A549 (cell line): Measurements from ENCODE around the gene BNC2. TPM values are rescaled to one million over a fixed set of nuclear protein-coding genes. Genes with fewer than 3 reads are reported as not detected.

Source experiments
- ATAC-seq, 2 experiments: fragments of 200-7000 bp in 1 of 2; fragments of >200 bp in 1 of 2; cut with Nextera tagmentation in 1 of 2; cut with Tn5 transposase in 1 of 2; 3 replicates each; pipeline versions ENCODE4 v1.8.0 to v1.9.1; 2018 to 2020; ENCODE audit warnings: mild to moderate bottlenecking in 1 of 2, moderate library complexity in 1 of 2
- CTCF ChIA-PET: fragments of 300-600 bp; sonication (Branson Sonifier 250); formaldehyde crosslinking; extraction: SDS; loops from one replicate; lab custom pipeline; 2021; ENCODE audit warnings: antibody characterized with exemption, inconsistent platforms; lab: Yijun Ruan, JAX
- POLR2A ChIA-PET: fragments of 350-600 bp; formaldehyde crosslinking; extraction: SDS; loops from one replicate; lab custom pipeline; 2021; ENCODE audit warnings: antibody characterized with exemption, inconsistent platforms; lab: Yijun Ruan, JAX
- DNase-seq, 2 experiments: peaks; one replicate each; pipeline versions ENCODE4 v3.0.0 to v3.0.0-alpha.2; 2011 to 2016; ENCODE audit warnings: low read depth in 1 of 2, low spot score in 1 of 2
- FAIRE-seq: peaks from 2 replicates; lab custom pipeline; 2011; peaks lifted over from hg19 to GRCh38; lab: Jason Lieb, UNC
- H3K27ac ChIP-seq, 2 experiments: fragments of >200 bp; sonication (Bioruptor Twin); formaldehyde crosslinking; 3 replicates each; pipeline ENCODE4 v1.5.1; 2016 to 2017
- H3K4me1 ChIP-seq: fragments of >200 bp; sonication (Bioruptor Twin); formaldehyde crosslinking; 3 replicates; pipeline ENCODE4 v1.6.1; 2016
- H3K4me2 ChIP-seq: fragments of >200 bp; sonication (Bioruptor Twin); formaldehyde crosslinking; 3 replicates; pipeline ENCODE4 v1.6.1; 2016
- H3K4me3 ChIP-seq: fragments of >200 bp; sonication (Bioruptor Twin); formaldehyde crosslinking; 3 replicates; pipeline ENCODE4 v1.5.1; 2016
- H3K9me3 ChIP-seq: fragments of >200 bp; sonication (Bioruptor Twin); formaldehyde crosslinking; 3 replicates; pipeline ENCODE4 v1.6.1; 2016
- ATOH8 ChIP-seq: fragments of 250-450 bp; sonication (Bioruptor Pico); IDR thresholded peaks from 2 replicates; pipeline ENCODE4 v1.5.0; 2020; ENCODE audit warnings: low read depth, mild to moderate bottlenecking, moderate library complexity
- CBX8 ChIP-seq: fragments of 200-600 bp; sonication (generic); IDR thresholded peaks from 2 replicates; pipeline ENCODE4 v1.6.1; 2016
- CEBPB ChIP-seq, 2 experiments: fragments of >200 bp in 1 of 2; sonication (Bioruptor Twin) in 1 of 2; formaldehyde crosslinking in 1 of 2; IDR thresholded peaks; 2 replicates each; pipeline ENCODE4 v1.6.1; 2012 to 2016
- CHD4 ChIP-seq: fragments of 200-600 bp; sonication (generic); IDR thresholded peaks from 2 replicates; pipeline ENCODE4 v1.6.1; 2016; ENCODE audit warnings: antibody characterized with exemption, mild to moderate bottlenecking, borderline replicate concordance
- EHMT2 ChIP-seq: fragments of 200-600 bp; sonication (generic); IDR thresholded peaks from 2 replicates; pipeline ENCODE4 v1.6.1; 2016; ENCODE audit warnings: antibody characterized with exemption, low read depth, mild to moderate bottlenecking, moderate library complexity
- ESRRA ChIP-seq: fragments of 150-350 bp; IDR thresholded peaks from 2 replicates; pipeline ENCODE4 v1.6.1; 2014; ENCODE audit warnings: mild to moderate bottlenecking, low read length, borderline replicate concordance
- FOSL2 ChIP-seq, 2 experiments: fragments of 450-650 bp in 1 of 2; fragments of >200 bp in 1 of 2; sonication (Bioruptor Twin) in 1 of 2; formaldehyde crosslinking; IDR thresholded peaks; 2 replicates each; pipeline versions ENCODE4 v1.5.0 to v1.6.1; 2016 to 2020; ENCODE audit warnings: mild to moderate bottlenecking in 1 of 2, moderate library complexity in 1 of 2
- HOXA7 ChIP-seq: fragments of 250-450 bp; sonication (Bioruptor Pico); IDR thresholded peaks from 2 replicates; pipeline ENCODE4 v1.5.0; 2020; ENCODE audit warnings: mild to moderate bottlenecking, moderate library complexity
- HOXB5 ChIP-seq: fragments of 250-450 bp; sonication (Bioruptor Pico); IDR thresholded peaks from 2 replicates; pipeline ENCODE4 v1.5.0; 2020; ENCODE audit warnings: mild to moderate bottlenecking, moderate library complexity
- JUNB ChIP-seq: fragments of >200 bp; sonication (Bioruptor Twin); formaldehyde crosslinking; IDR thresholded peaks from 2 replicates; pipeline ENCODE4 v1.6.1; 2016
- MYC ChIP-seq: IDR thresholded peaks from 2 replicates; pipeline ENCODE4 v1.6.1; 2012; ENCODE audit warnings: mild to moderate bottlenecking, inconsistent platforms, low read length, improper control_type of control experiment, borderline replicate concordance
- NFE2L2 ChIP-seq: fragments of 150-350 bp; conservative IDR thresholded peaks from 2 replicates; pipeline ENCODE4 v1.6.1; 2014; ENCODE audit warnings: low read length
- PBX3 ChIP-seq: IDR thresholded peaks from 2 replicates; pipeline ENCODE4 v1.6.1; 2012
- RAD21 ChIP-seq, 2 experiments: fragments of >200 bp in 1 of 2; sonication (Bioruptor Twin) in 1 of 2; formaldehyde crosslinking in 1 of 2; IDR thresholded peaks in 1 of 2; conservative IDR thresholded peaks in 1 of 2; 2 replicates in 1 of 2; 3 replicates in 1 of 2; pipeline ENCODE4 v1.6.1; 2012 to 2018; ENCODE audit warnings: inconsistent platforms in 1 of 2
- RCOR1 ChIP-seq: fragments of 150-350 bp; IDR thresholded peaks from 2 replicates; pipeline ENCODE4 v1.6.1; 2014; ENCODE audit warnings: antibody characterized with exemption, low read length, low read depth
- RFX5 ChIP-seq: fragments of 450-650 bp; IDR thresholded peaks from 2 replicates; pipeline ENCODE4 v1.7.1; 2014; ENCODE audit warnings: antibody characterized with exemption, mild to moderate bottlenecking, moderate library complexity
- ZNF302 ChIP-seq: fragments of 250-450 bp; sonication (Bioruptor Pico); IDR thresholded peaks from 2 replicates; pipeline ENCODE4 v1.9.0; 2021; ENCODE audit warnings: inconsistent platforms, mild to moderate bottlenecking, moderate library complexity
- ZSCAN20 ChIP-seq: fragments of 250-450 bp; sonication (Bioruptor Pico); IDR thresholded peaks from 2 replicates; pipeline ENCODE4 v1.8.0; 2022; ENCODE audit warnings: mild to moderate bottlenecking, moderate library complexity
- WGBS: methylation state at CpG from one replicate; pipeline ENCODE4 v1.1.6; 2017; ENCODE audit errors: missing lambda C conversion rate; 5-methylcytosine and 5-hydroxymethylcytosine counted together
- polyA plus RNA-seq, 4 experiments: library from polyadenylated mRNA; depleted of rRNA in 3 of 4; stranded (reverse); fragments of >200 nt; fragmentation: RNase III in 1 of 4; extraction: RNeasy Plus Mini Kit Qiagen cat#74134 plus additional on column Dnase treatment in 1 of 4; gene quantifications; 2 replicates in 3 of 4; 3 replicates in 1 of 4; pipeline ENCODE4 v1.2.3, GENCODE V29; 2011 to 2017
- TF ChIP-seq, protein P1 (sequence below): fragments of 250-450 bp; sonication (Bioruptor Pico); IDR thresholded peaks from 2 replicates; pipeline ENCODE4 v1.5.0; 2021; ENCODE audit warnings: mild to moderate bottlenecking, moderate library complexity, borderline replicate concordance
- TF ChIP-seq, protein P2 (sequence below): IDR thresholded peaks from 2 replicates; pipeline ENCODE4 v1.6.1; 2012; ENCODE audit warnings: low read depth, borderline replicate concordance

BNC2 gene
- polyA plus RNA-seq, 2 of the 4 experiments (the other 2 are of a cell fraction) = 6.2 to 7.5 TPM

GRCh38 chr9:16571127-16571802, 299.2 kb downstream of the BNC2 start:
- Histone ChIP-seq H3K4me3 (no peak overlapping the region), H3K27ac (peak overlapping the region; percentile 9 to 56; a peak in 3 of 6 replicates), H3K9me3 (no peaks in the 10 kb centered on the region), H3K4me2 (peak overlapping the region; percentile 64), H3K4me1 (peaks cover 28% of the 10 kb centered on the region)
- ChIA-PET CTCF (interaction anchor here (0.7 kb wide), 1 partner anchor 9 kb away, joined by 3 read pairs; no protein-coding TSS in a partner anchor), POLR2A (no interaction called here)
- TF ChIP-seq FOSL2 (IDR thresholded peaks at IDR 0.05) (no peak), FOSL2 (CRISPR knock-in tag; IDR thresholded peaks at IDR 0.05) (no peak), RFX5 (no peak), ATOH8 (CRISPR knock-in tag) (no peak), PBX3 (no peak), EHMT2 (no peak), CHD4 (no peak), ZSCAN20 (CRISPR knock-in tag) (no peak), MYC (no peak), ZNF302 (CRISPR knock-in tag) (no peak), JUNB (no peak), CEBPB (IDR thresholded peaks at IDR 0.05) (no peak), HOXB5 (CRISPR knock-in tag) (no peak), NFE2L2 (no peak), HOXA7 (CRISPR knock-in tag) (no peak), ESRRA (no peak)
- TF ChIP-seq, protein P1, sequence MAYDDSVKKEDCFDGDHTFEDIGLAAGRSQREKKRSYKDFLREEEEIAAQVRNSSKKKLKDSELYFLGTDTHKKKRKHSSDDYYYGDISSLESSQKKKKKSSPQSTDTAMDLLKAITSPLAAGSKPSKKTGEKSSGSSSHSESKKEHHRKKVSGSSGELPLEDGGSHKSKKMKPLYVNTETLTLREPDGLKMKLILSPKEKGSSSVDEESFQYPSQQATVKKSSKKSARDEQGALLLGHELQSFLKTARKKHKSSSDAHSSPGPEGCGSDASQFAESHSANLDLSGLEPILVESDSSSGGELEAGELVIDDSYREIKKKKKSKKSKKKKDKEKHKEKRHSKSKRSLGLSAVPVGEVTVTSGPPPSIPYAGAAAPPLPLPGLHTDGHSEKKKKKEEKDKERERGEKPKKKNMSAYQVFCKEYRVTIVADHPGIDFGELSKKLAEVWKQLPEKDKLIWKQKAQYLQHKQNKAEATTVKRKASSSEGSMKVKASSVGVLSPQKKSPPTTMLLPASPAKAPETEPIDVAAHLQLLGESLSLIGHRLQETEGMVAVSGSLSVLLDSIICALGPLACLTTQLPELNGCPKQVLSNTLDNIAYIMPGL = no peak
- TF ChIP-seq, protein P2, sequence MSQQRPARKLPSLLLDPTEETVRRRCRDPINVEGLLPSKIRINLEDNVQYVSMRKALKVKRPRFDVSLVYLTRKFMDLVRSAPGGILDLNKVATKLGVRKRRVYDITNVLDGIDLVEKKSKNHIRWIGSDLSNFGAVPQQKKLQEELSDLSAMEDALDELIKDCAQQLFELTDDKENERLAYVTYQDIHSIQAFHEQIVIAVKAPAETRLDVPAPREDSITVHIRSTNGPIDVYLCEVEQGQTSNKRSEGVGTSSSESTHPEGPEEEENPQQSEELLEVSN = no peak
- DNase-seq (no peak), ATAC-seq (no peak), FAIRE-seq (peak; percentile 65)
- 84% methylated on average over 7 of the region's 7 CpGs for WGBS

- POLR2A ChIA-PET = no interaction called here
- Histone ChIP-seq H3K27ac (no peak overlapping the region), H3K4me1 (no peaks in the 10 kb centered on the region), H3K4me2 (no peak overlapping the region), H3K4me3 (no peak overlapping the region), H3K9me3 (no peaks in the 10 kb centered on the region)
- ATAC-seq (no peak), FAIRE-seq (no peak), DNase-seq (no peak)
- WGBS = 90% methylated on average over 2 of the region's 2 CpGs
- TF ChIP-seq RAD21 (conservative IDR thresholded peaks at IDR 0.05 in 1 of 2, IDR thresholded peaks at IDR 0.05 in 1 of 2) (no peak), CBX8 (no peak), JUNB (no peak), RCOR1 (no peak)
- CTCF ChIA-PET = interaction anchor here (1.5 kb wide), 1 partner anchor 8 kb away, joined by 3 read pairs; no protein-coding TSS in a partner anchor
Observed at GRCh38 chr9:16563446-16563845, 307.0 kb downstream of the BNC2 start.
